Activated CD8-positive, alpha-beta T cell treated with anti-CD3 and anti-CD28 coated beads, Interleukin-2, amount 10 ng/mL, durations not matched to agents 7 days and 5 days (primary cell): ENCODE data around the gene CWH43. TPM values are rescaled to one million over a fixed set of nuclear protein-coding genes. Genes with fewer than 3 reads are reported as not detected.

ENCODE experiments used
- ATAC-seq: fragments of 150-1000 bp; cut with Tn5 transposase; one replicate; pipeline ENCODE4 v1.10.0; 2021; ENCODE audit warnings: moderate library complexity
- CTCF ChIA-PET: fragments of 350-600 bp; sonication (Branson Sonifier 250); formaldehyde crosslinking; loops from one replicate; lab custom pipeline; 2021; ENCODE audit warnings: antibody characterized with exemption; lab: Charles Lee
- POLR2A ChIA-PET: fragments of 350-600 bp; sonication (Branson Sonifier 250); formaldehyde crosslinking; loops from one replicate; lab custom pipeline; 2021; ENCODE audit warnings: antibody characterized with exemption; lab: Charles Lee
- DNase-seq: peaks from one replicate; pipeline ENCODE4 v3.0.0-alpha.2; 2020
- H3K27ac Mint-ChIP-seq: one replicate; pipeline ENCODE4 v1.8.0; 2021; ENCODE audit warnings: mild to moderate bottlenecking, mixed read lengths
- H3K27me3 Mint-ChIP-seq: one replicate; pipeline ENCODE4 v1.8.0; 2021; ENCODE audit warnings: low read depth, mixed read lengths
- H3K36me3 Mint-ChIP-seq: one replicate; pipeline ENCODE4 v1.8.0; 2021; ENCODE audit warnings: low read depth, mixed read lengths
- H3K4me1 Mint-ChIP-seq: one replicate; pipeline ENCODE4 v1.8.0; 2021; ENCODE audit warnings: low read depth, mixed read lengths
- H3K4me3 Mint-ChIP-seq: one replicate; pipeline ENCODE4 v1.8.0; 2021; ENCODE audit warnings: mild to moderate bottlenecking, mixed read lengths
- H3K9me3 Mint-ChIP-seq: one replicate; pipeline ENCODE4 v1.8.0; 2022; ENCODE audit warnings: mixed read lengths; ENCODE audit not compliant: insufficient read depth
- total RNA-seq, 2 experiments: library from RNA; stranded (reverse); gene quantifications; one replicate each; pipeline ENCODE4 v1.2.3, GENCODE V29; 2021

Gene CWH43
- not detected for total RNA-seq

- POLR2A ChIA-PET = no interaction called here
- Mint-ChIP-seq H3K4me1 (no peaks in the 10 kb centered on the region), H3K27me3 (peaks cover 45% of the 10 kb centered on the region), H3K36me3 (no peaks in the 10 kb centered on the region), H3K9me3 (no peaks in the 10 kb centered on the region), H3K27ac (no peak within 1 kb of the TSS), H3K4me3 (no peak within 1 kb of the TSS)
- DNase-seq = no peak
- no peak for ATAC-seq
- CTCF ChIA-PET = no interaction called here
Measured at GRCh38 chr4:48985976-48986653, at the start of gene CWH43. Gene CWH43, plus strand, starts transcription at chr4:48986275. Its CDS starts 155 bp downstream, at chr4:48986430.

DNA sequence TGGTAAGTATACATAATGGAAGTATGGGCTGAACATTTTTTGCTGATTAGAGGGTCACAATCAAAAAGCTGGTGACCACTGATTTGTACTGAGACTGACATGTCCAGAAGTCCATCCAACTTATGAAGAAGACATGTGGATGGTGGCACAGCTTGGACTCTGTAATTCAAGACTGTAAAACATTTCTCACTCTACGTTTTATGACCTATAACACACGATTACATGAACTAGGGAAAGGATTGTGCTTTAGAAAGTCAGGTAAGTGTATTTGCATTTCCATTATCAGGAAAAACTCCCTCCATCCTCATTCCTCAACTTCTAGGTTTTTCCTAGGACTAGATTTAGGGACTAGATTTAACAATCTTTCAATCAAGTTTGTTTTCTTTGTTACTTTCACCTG is 49.0 kb upstream of the CWH43 start:
- ATAC-seq (no peak), DNase-seq (no peak)
- H3K9me3 Mint-ChIP-seq = no peaks in the 10 kb centered on the region
- H3K27ac Mint-ChIP-seq = no peak overlapping the region
- H3K36me3 Mint-ChIP-seq = no peaks in the 10 kb centered on the region
- H3K27me3 Mint-ChIP-seq = peaks cover 12% of the 10 kb centered on the region
- CTCF ChIA-PET = no interaction called here
- H3K4me1 Mint-ChIP-seq = no peaks in the 10 kb centered on the region
- no peak overlapping the region for H3K4me3 Mint-ChIP-seq
- POLR2A ChIA-PET = no interaction called here

GRCh38 chr4:48938831-48939230 is 47.2 kb upstream of the CWH43 start:
- ATAC-seq (no peak), DNase-seq (no peak)
- CTCF ChIA-PET = no interaction called here
- POLR2A ChIA-PET = no interaction called here
- H3K27ac Mint-ChIP-seq = no peak overlapping the region
- no peak overlapping the region for H3K4me3 Mint-ChIP-seq
- H3K36me3 Mint-ChIP-seq = no peaks in the 10 kb centered on the region
- no peaks in the 10 kb centered on the region for H3K9me3 Mint-ChIP-seq
- H3K4me1 Mint-ChIP-seq = no peaks in the 10 kb centered on the region
- H3K27me3 Mint-ChIP-seq = peaks cover 15% of the 10 kb centered on the region

DNA sequence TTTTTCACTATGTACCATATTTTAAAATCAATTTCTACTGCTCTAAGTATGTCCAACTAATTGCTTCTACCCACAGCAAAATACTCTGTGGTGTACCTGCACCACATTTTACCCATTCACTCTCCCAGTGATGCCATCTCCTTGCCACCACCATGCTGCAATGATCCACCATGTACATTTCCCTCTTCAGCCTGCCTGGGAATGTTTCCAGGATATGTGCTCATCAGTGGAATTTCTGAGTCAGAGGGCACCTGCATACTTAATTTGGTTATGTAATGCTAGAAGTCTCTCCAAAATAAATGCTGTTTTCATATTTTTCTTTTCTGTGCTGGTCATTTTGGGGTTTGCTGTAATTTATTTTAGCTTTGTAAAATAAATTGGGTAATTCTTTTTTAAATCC is 46.3 kb upstream of the CWH43 start:
- H3K36me3 Mint-ChIP-seq = no peaks in the 10 kb centered on the region
- peaks cover 8% of the 10 kb centered on the region for H3K4me1 Mint-ChIP-seq
- ChIA-PET POLR2A (no interaction called here), CTCF (no interaction called here)
- no peak for ATAC-seq
- DNase-seq = no peak
- peaks cover 15% of the 10 kb centered on the region for H3K27me3 Mint-ChIP-seq
- H3K4me3 Mint-ChIP-seq = no peak overlapping the region
- H3K9me3 Mint-ChIP-seq = no peaks in the 10 kb centered on the region
- no peak overlapping the region for H3K27ac Mint-ChIP-seq

DNA sequence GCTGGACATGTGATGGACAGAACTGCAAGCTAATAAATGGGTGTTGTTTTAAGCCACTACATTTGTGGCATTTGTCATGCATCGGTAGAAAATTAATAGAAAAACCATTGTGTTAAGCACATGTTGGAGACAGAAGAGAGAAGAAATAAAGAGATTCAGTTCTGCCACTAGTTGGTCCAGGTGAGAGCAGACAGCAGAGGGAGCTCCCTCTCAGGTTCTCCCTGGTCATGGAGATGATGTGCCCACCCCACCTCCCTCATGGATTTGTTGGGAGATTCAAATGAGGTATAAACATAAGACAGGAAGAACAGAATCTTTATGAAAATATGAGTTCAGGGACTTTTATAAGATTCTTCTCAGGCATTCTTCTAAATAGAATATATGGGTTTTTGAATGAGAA is 42.7 kb upstream of the CWH43 start:
- DNase-seq (no peak), ATAC-seq (no peak)
- no peak overlapping the region for H3K27ac Mint-ChIP-seq
- no peaks in the 10 kb centered on the region for H3K9me3 Mint-ChIP-seq
- peaks cover 12% of the 10 kb centered on the region for H3K4me1 Mint-ChIP-seq
- no peak overlapping the region for H3K4me3 Mint-ChIP-seq
- ChIA-PET CTCF (interaction anchor here (2.1 to 2.5 kb wide), 3 partner anchors 11 to 20 kb away, joined by 9 to 15 read pairs (median 12); no protein-coding TSS in a partner anchor), POLR2A (no interaction called here)
- H3K27me3 Mint-ChIP-seq = peaks cover 15% of the 10 kb centered on the region
- no peaks in the 10 kb centered on the region for H3K36me3 Mint-ChIP-seq

DNA sequence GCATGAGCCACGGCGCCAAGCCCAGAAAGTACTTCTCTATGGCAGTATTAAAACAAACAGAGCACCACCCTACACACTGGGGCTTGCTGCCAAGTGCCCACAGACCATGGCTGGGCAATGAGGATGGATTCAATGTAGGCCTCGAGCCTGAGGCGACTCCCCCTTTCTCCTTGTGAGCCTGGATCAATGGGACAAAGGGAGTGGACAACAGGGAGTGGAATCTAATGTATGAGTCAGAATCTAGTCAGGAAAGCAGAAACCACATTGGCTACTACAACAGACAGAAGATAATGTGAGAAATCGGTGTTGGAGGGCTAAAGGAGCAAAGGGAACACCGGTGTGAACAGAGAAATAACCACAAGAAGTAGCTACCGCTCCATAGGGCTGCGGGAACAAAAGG is 41.8 kb upstream of the CWH43 start:
- Mint-ChIP-seq H3K27ac (no peak overlapping the region), H3K9me3 (no peaks in the 10 kb centered on the region), H3K4me1 (peaks cover 12% of the 10 kb centered on the region), H3K27me3 (peaks cover 15% of the 10 kb centered on the region), H3K4me3 (no peak overlapping the region), H3K36me3 (no peaks in the 10 kb centered on the region)
- CTCF ChIA-PET = interaction anchor here (0.6 to 2.5 kb wide), 17 partner anchors 11 to 365 kb away, joined by 3 to 15 read pairs (median 4); partner anchors contain the start of gene OCIAD2
- POLR2A ChIA-PET = interaction anchor here (1.3 kb wide), 1 partner anchor 14 kb away, joined by 6 read pairs; no protein-coding TSS in a partner anchor
- ATAC-seq (no peak), DNase-seq (no peak)

- no peaks in the 10 kb centered on the region for H3K36me3 Mint-ChIP-seq
- POLR2A ChIA-PET = interaction anchor here (1.3 kb wide), 1 partner anchor 15 kb away, joined by 6 read pairs; no protein-coding TSS in a partner anchor
- DNase-seq (peak; percentile 66), ATAC-seq (peak; percentile 36)
- CTCF ChIA-PET = interaction anchor here (0.6 to 2.5 kb wide), 22 partner anchors 10 to 601 kb away, joined by 3 to 15 read pairs (median 4); partner anchors contain the start of gene OCIAD2
- no peak overlapping the region for H3K27ac Mint-ChIP-seq
- no peak overlapping the region for H3K4me3 Mint-ChIP-seq
- peaks cover 13% of the 10 kb centered on the region for H3K27me3 Mint-ChIP-seq
- H3K9me3 Mint-ChIP-seq = no peaks in the 10 kb centered on the region
- H3K4me1 Mint-ChIP-seq = peaks cover 12% of the 10 kb centered on the region
Measured at GRCh38 chr4:48944756-48945241, 41.3 kb upstream of the CWH43 start.

DNA sequence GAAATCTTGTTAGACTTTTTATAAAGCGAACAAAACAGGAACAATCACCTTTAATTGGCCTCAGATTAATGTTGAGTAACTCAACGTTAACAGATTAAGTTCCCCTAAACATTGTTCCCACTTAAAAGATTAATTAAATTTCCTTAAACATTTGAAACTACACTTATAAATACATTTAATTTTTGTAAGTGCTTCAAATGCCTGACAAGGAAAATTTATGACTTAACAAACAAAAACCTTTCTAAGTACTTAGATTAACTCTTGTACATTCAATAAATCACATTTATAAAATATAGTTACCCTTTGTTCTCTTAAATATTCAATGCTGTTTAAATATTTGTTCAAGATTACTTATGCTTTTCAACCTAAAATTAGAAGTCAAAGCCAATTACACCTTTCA is 40.1 kb upstream of the CWH43 start:
- no peak for ATAC-seq
- DNase-seq = no peak
- Mint-ChIP-seq H3K4me1 (peaks cover 12% of the 10 kb centered on the region), H3K27me3 (peaks cover 12% of the 10 kb centered on the region), H3K36me3 (no peaks in the 10 kb centered on the region), H3K4me3 (no peak overlapping the region), H3K27ac (no peak overlapping the region), H3K9me3 (no peaks in the 10 kb centered on the region)
- ChIA-PET POLR2A (no interaction called here), CTCF (interaction anchor here (1.0 kb wide), 3 partner anchors 12 to 165 kb away, joined by 3 to 4 read pairs (median 3); no protein-coding TSS in a partner anchor)

- Mint-ChIP-seq H3K4me1 (peaks cover 12% of the 10 kb centered on the region), H3K36me3 (no peaks in the 10 kb centered on the region), H3K9me3 (no peaks in the 10 kb centered on the region), H3K27me3 (peaks cover 6% of the 10 kb centered on the region), H3K27ac (no peak overlapping the region), H3K4me3 (no peak overlapping the region)
- CTCF ChIA-PET = no interaction called here
- DNase-seq = no peak
- ATAC-seq = no peak
- POLR2A ChIA-PET = no interaction called here
Measured at GRCh38 chr4:48947731-48948130, 38.3 kb upstream of the CWH43 start.

DNA sequence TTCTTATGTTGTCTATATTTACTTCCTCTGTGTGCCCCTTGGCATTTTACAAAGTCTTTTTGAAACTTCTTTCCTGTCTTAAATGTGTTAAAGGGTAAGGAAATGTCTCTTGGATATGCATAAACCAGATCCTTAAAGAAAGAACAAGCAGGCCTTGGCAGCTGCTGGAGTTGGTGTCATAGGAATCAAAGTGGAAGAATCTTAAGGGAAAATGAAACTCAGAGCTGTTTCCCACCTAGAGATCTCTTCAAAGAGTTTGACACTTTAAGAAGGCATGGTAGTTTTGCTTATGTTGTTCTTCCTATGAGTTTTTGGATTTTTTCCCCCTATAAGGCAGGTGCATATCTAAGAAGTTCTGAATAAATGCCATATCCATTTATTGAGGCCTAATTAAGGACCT is 37.0 kb upstream of the CWH43 start:
- CTCF ChIA-PET = no interaction called here

GRCh38 chr4:48949518-48950219 is 36.4 kb upstream of the CWH43 start:
- CTCF ChIA-PET = no interaction called here
- H3K27me3 Mint-ChIP-seq = peaks cover 3% of the 10 kb centered on the region

More for the DNA sequence above, 37.0 kb upstream of the CWH43 start:
- no peak overlapping the region for H3K4me3 Mint-ChIP-seq
- H3K27me3 Mint-ChIP-seq = peaks cover 3% of the 10 kb centered on the region
- ATAC-seq (no peak), DNase-seq (no peak)
- H3K36me3 Mint-ChIP-seq = no peaks in the 10 kb centered on the region
- H3K27ac Mint-ChIP-seq = no peak overlapping the region
- H3K9me3 Mint-ChIP-seq = no peaks in the 10 kb centered on the region
- POLR2A ChIA-PET = no interaction called here
- H3K4me1 Mint-ChIP-seq = peaks cover 11% of the 10 kb centered on the region

DNA sequence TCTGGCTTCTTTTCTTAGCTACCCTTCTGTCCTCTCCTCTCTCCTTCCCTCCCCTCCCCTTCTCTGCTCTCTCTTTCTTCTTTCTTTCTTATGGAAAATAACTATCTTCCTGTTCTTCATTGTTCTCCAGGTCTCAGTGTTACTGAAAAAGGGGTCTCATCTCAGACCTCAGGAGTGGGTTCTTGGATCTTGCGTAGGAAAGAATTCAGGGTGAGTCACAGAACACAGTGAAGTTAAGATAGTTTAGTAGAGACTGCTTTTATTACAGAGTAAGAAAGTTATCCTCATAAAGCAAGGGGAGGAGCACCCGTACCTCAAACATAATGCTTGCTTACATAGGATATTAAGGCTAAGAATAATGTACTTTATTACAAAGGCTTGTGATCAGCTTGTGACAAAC is 31.8 kb upstream of the CWH43 start:
- no peak overlapping the region for H3K27ac Mint-ChIP-seq
- CTCF ChIA-PET = interaction anchor here (1.2 kb wide), 1 partner anchor 9 kb away, joined by 5 read pairs; no protein-coding TSS in a partner anchor
- no peaks in the 10 kb centered on the region for H3K9me3 Mint-ChIP-seq
- ATAC-seq (no peak), DNase-seq (no peak)
- POLR2A ChIA-PET = no interaction called here
- H3K4me1 Mint-ChIP-seq = no peaks in the 10 kb centered on the region
- H3K4me3 Mint-ChIP-seq = no peak overlapping the region
- no peaks in the 10 kb centered on the region for H3K36me3 Mint-ChIP-seq
- H3K27me3 Mint-ChIP-seq = peaks cover 3% of the 10 kb centered on the region

More at GRCh38 chr4:48949518-48950219, 36.4 kb upstream of the CWH43 start:
- peaks cover 5% of the 10 kb centered on the region for H3K4me1 Mint-ChIP-seq
- no peaks in the 10 kb centered on the region for H3K9me3 Mint-ChIP-seq
- DNase-seq = no peak
- H3K4me3 Mint-ChIP-seq = no peak overlapping the region
- no peaks in the 10 kb centered on the region for H3K36me3 Mint-ChIP-seq
- ATAC-seq = no peak
- H3K27ac Mint-ChIP-seq = no peak overlapping the region
- POLR2A ChIA-PET = no interaction called here
